OCI-LY7 (cell line): ENCODE measurements around the gene AOAH. TPM values are rescaled to one million over a fixed set of nuclear protein-coding genes. Genes with fewer than 3 reads are reported as not detected.

Source experiments
- BruUV-seq: library from RNA; stranded (reverse); fragments of 400-500 nt; replicated peaks from 2 replicates; lab custom pipeline; 2021; lab: Mats Ljungman, UMichigan
- CTCF ChIA-PET: fragments of 300-600 bp; sonication (Branson Sonifier 250); formaldehyde crosslinking; loops from one replicate; lab custom pipeline; 2022; ENCODE audit warnings: antibody characterized with exemption; ENCODE audit not compliant: unreplicated experiment; lab: Charles Lee
- POLR2A ChIA-PET: fragments of 300-600 bp; sonication (Branson Sonifier 250); formaldehyde crosslinking; loops from one replicate; lab custom pipeline; 2022; ENCODE audit warnings: antibody characterized with exemption; lab: Charles Lee
- DNase-seq: peaks from one replicate; pipeline ENCODE4 v3.0.0-alpha.2; 2015; ENCODE audit warnings: low spot score
- H2AFZ ChIP-seq: fragments of 200-600 bp; sonication (generic), shearing (Covaris generic); 2 replicates; pipeline ENCODE4 v1.6.1; 2014; ENCODE audit warnings: mild to moderate bottlenecking, antibody characterized with exemption, low read length, moderate library complexity
- H3K27ac ChIP-seq: fragments of 200-600 bp; sonication (generic); 2 replicates; pipeline ENCODE4 v1.5.1; 2014; ENCODE audit warnings: mixed run types, low read depth, mild to moderate bottlenecking, moderate library complexity, low read length, inconsistent platforms; ENCODE audit not compliant: poor library complexity, severe bottlenecking
- H3K36me3 ChIP-seq: fragments of 200-600 bp; sonication (generic); 2 replicates; pipeline ENCODE4 v1.6.1; 2014; ENCODE audit warnings: mild to moderate bottlenecking, antibody characterized with exemption, low read length, moderate library complexity, mixed read lengths; ENCODE audit not compliant: insufficient read depth
- H3K4me1 ChIP-seq: fragments of 200-600 bp; sonication (generic); 2 replicates; pipeline ENCODE4 v1.5.1; 2014; ENCODE audit warnings: mild to moderate bottlenecking, low read length; ENCODE audit not compliant: insufficient read depth, poor library complexity, severe bottlenecking
- H3K4me2 ChIP-seq: fragments of 200-600 bp; sonication (generic); 2 replicates; pipeline ENCODE4 v1.6.1; 2014; ENCODE audit warnings: mild to moderate bottlenecking, low read length
- H3K4me3 ChIP-seq: fragments of 200-600 bp; sonication (generic); 2 replicates; pipeline ENCODE4 v1.5.1; 2014; ENCODE audit warnings: mild to moderate bottlenecking, low read depth, low read length; ENCODE audit not compliant: poor library complexity, severe bottlenecking
- H3K79me2 ChIP-seq: fragments of 200-600 bp; sonication (generic); 2 replicates; pipeline ENCODE4 v1.6.1; 2016; ENCODE audit warnings: low read depth, mild to moderate bottlenecking, low read length, moderate library complexity, mixed read lengths; ENCODE audit not compliant: insufficient read depth
- H3K9me2 ChIP-seq: fragments of 200-600 bp; sonication (generic); 2 replicates; pipeline ENCODE4 v1.6.1; 2016; ENCODE audit warnings: mild to moderate bottlenecking, low read length, mixed read lengths; ENCODE audit not compliant: insufficient read depth
- H3K9me3 ChIP-seq: fragments of 200-600 bp; sonication (generic); 2 replicates; pipeline ENCODE4 v1.6.1; 2014; ENCODE audit warnings: mild to moderate bottlenecking, mixed run types, low read length, mixed read lengths
- H4K20me1 ChIP-seq: fragments of 200-600 bp; sonication (generic); 2 replicates; pipeline ENCODE4 v1.6.1; 2014; ENCODE audit warnings: mild to moderate bottlenecking, antibody characterized with exemption, low read length, moderate library complexity, mixed read lengths; ENCODE audit not compliant: insufficient read depth
- EZH2phosphoT487 ChIP-seq: fragments of 200-600 bp; sonication (generic); IDR thresholded peaks from 2 replicates; pipeline ENCODE4 v1.6.1; 2018; ENCODE audit warnings: low read depth, borderline replicate concordance, mild to moderate bottlenecking, mixed run types, antibody characterized with exemption, low read length, moderate library complexity, mixed read lengths
- intact Hi-C: fragments of 100-400 bp; cut with micrococcal nuclease; formaldehyde crosslinking; loops from one replicate; pipeline ENCODE4 v1.10.0; 2022; ENCODE audit not compliant: unreplicated experiment
- total RNA-seq, 2 experiments: library from RNA; depleted of rRNA in 1 of 2; stranded (reverse); fragments of >200 nt in 1 of 2; shearing (Covaris generic) in 1 of 2; gene quantifications; 2 replicates each; pipeline ENCODE4 v1.2.3, GENCODE V29; 2014 to 2022
- TF ChIP-seq, protein P1 (sequence below): fragments of 200-600 bp; sonication (generic); conservative IDR thresholded peaks from 2 replicates; pipeline ENCODE4 v1.5.1; 2014; ENCODE audit warnings: mild to moderate bottlenecking, antibody characterized with exemption, low read length, moderate library complexity, mixed read lengths

The AOAH gene
- total RNA-seq, 2 experiments from 2014 or later: 0.13 to 0.61 TPM

DNA sequence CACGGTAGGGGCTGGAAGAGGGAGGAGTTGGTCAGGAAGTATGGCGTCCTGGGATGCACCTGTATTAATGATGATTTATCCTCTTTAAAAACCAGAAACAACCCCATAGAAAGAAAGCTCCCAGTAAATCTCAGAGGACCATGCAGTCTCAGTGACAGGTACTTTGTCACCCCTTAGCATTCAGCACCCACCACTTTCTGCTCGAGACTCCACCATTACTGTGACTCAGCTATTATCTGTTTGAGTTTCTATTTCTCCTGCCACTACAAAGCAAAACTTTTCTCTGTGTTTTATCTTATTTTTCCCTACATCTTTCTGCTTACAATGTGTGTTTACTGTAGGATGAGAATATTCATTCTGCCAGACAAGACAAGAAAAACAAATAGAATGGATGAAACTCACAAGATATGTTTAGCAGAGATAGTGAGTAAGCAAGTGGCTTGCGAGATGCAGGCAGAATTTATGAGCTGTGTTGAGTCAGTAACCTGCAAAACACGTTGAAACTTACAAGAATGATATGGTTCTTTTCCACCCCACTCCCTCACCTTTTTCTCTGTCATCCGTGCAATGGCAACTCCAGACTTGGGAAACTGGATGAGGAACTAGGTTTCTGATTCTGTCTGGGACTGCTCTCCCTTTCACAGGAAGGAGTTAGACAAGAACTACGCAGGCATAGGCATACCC, 127.1 kb downstream of the AOAH start:
- BruUV-seq: no TSS peak
- intact Hi-C loops: no loop called here

DNA sequence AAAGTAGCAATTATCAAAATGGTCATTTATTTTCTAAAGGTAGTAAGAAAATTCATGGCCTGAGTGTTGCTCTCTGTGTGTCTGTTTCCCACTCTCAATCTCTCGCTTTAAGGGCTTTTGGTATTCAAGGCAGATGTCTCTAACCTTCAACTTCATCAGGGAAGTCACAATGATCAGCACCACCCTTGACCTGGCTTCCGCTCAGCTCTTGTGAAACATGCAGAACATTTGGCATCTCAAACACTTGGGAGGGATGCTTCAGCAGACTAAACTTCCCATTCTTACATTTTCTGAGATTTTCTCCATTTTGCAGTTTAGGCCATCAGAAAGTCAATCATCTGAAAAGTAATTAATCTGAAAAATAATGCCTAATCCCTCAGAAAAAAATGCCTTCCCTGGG, 129.8 kb downstream of the AOAH start:
- TF ChIP-seq EZH2phosphoT487: no peak
- TF ChIP-seq, protein P1, sequence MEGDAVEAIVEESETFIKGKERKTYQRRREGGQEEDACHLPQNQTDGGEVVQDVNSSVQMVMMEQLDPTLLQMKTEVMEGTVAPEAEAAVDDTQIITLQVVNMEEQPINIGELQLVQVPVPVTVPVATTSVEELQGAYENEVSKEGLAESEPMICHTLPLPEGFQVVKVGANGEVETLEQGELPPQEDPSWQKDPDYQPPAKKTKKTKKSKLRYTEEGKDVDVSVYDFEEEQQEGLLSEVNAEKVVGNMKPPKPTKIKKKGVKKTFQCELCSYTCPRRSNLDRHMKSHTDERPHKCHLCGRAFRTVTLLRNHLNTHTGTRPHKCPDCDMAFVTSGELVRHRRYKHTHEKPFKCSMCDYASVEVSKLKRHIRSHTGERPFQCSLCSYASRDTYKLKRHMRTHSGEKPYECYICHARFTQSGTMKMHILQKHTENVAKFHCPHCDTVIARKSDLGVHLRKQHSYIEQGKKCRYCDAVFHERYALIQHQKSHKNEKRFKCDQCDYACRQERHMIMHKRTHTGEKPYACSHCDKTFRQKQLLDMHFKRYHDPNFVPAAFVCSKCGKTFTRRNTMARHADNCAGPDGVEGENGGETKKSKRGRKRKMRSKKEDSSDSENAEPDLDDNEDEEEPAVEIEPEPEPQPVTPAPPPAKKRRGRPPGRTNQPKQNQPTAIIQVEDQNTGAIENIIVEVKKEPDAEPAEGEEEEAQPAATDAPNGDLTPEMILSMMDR: no peak
- no peak overlapping the region for H3K27ac ChIP-seq
- no peaks in the 10 kb centered on the region for H3K79me2 ChIP-seq
- H3K4me3 ChIP-seq: no peak overlapping the region
- H3K4me1 ChIP-seq: no peaks in the 10 kb centered on the region
- no peaks in the 10 kb centered on the region for H4K20me1 ChIP-seq
- no peak overlapping the region for H2AFZ ChIP-seq
- no peaks in the 10 kb centered on the region for H3K9me2 ChIP-seq
- H3K9me3 ChIP-seq: no peaks in the 10 kb centered on the region
- H3K36me3 ChIP-seq: no peaks in the 10 kb centered on the region
- no TSS peak for BruUV-seq
- no peak for DNase-seq
- POLR2A ChIA-PET: no interaction called here
- intact Hi-C loops: no loop called here
- no peak overlapping the region for H3K4me2 ChIP-seq
- CTCF ChIA-PET: no interaction called here

More for the DNA sequence above, 127.1 kb downstream of the AOAH start:
- H3K9me3 ChIP-seq: no peaks in the 10 kb centered on the region
- H3K4me2 ChIP-seq: no peak overlapping the region
- no peak for DNase-seq
- TF ChIP-seq, protein P1: no peak
- no peak for TF ChIP-seq EZH2phosphoT487
- no peaks in the 10 kb centered on the region for H3K4me1 ChIP-seq
- H2AFZ ChIP-seq: no peak overlapping the region
- H3K36me3 ChIP-seq: no peaks in the 10 kb centered on the region
- ChIA-PET CTCF (no interaction called here), POLR2A (interaction anchor here (0.5 kb wide), 1 partner anchor 425 kb away, joined by 6 read pairs; no protein-coding TSS in a partner anchor)
- H3K79me2 ChIP-seq: no peaks in the 10 kb centered on the region
- no peak overlapping the region for H3K27ac ChIP-seq
- no peaks in the 10 kb centered on the region for H4K20me1 ChIP-seq
- no peak overlapping the region for H3K4me3 ChIP-seq
- H3K9me2 ChIP-seq: no peaks in the 10 kb centered on the region

DNA sequence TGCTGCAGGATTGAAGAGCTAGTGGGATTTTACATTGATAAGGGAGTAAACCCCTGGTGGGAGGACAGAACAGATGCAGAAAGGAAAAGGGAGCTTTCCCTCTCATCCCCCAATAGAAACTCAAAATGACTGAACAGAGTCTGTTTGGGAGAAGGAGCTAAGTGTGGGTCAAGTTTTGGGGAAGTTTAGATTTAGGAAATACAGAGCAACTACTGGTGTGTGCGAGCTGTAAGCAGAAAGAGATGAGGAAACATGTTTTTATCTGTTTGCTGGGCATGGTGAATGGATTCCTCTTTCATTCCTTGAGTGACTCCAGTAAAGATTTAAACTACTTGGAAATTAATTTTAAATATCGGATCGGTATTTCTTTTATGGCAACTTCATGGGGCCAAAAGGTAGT, 132.7 kb downstream of the AOAH start:
- H3K4me1 ChIP-seq: no peaks in the 10 kb centered on the region
- no peaks in the 10 kb centered on the region for H4K20me1 ChIP-seq
- intact Hi-C loops: no loop called here
- H3K9me3 ChIP-seq: no peaks in the 10 kb centered on the region
- H3K36me3 ChIP-seq: no peaks in the 10 kb centered on the region
- CTCF ChIA-PET: no interaction called here
- BruUV-seq: no TSS peak
- H3K27ac ChIP-seq: no peak overlapping the region
- TF ChIP-seq EZH2phosphoT487: no peak
- TF ChIP-seq, protein P1: no peak
- no peaks in the 10 kb centered on the region for H3K79me2 ChIP-seq
- DNase-seq: no peak
- no peak overlapping the region for H3K4me2 ChIP-seq
- POLR2A ChIA-PET: interaction anchor here (0.5 to 1.1 kb wide), 2 partner anchors 20 to 190 kb away, joined by 3 read pairs; no protein-coding TSS in a partner anchor
- H2AFZ ChIP-seq: no peak overlapping the region
- no peak overlapping the region for H3K4me3 ChIP-seq
- no peaks in the 10 kb centered on the region for H3K9me2 ChIP-seq
